T follicular helper cell (primary cell): ENCODE results near the gene ARMC12.
"Not testable (repeated sequence)": the region's sequence is repeated elsewhere in the genome, so short reads cannot be mapped to it uniquely, and the experiment has no call there.

Experiments
- DNase-seq: peaks from one replicate; pipeline ENCODE4 v3.0.0-alpha.2; 2020; ENCODE audit warnings: low read depth
- total RNA-seq, 2 experiments: gene quantifications; one replicate each; lab custom pipeline; 2026; lab: John Stamatoyannopoulos, UW

Gene ARMC12
- 0.13 to 0.84 reads per million in 2 experiments for total RNA-seq

- no peak for DNase-seq
These were observed at the start of gene ARMC12 for GRCh38 chr6:35736982-35737412. Gene ARMC12 (plus strand): TSS chr6:35737032. CDS start chr6:35737109, 77 bp downstream.

GRCh38 chr6:35687658-35688604 lies 48.9 kb upstream of the ARMC12 start:
- DNase-seq = peak; percentile 34

- peak; percentile 78 for DNase-seq
These were observed 48.1 kb upstream of the ARMC12 start, which contains the start of gene FKBP5 for GRCh38 chr6:35688605-35689322. Gene FKBP5 (minus strand): TSS chr6:35688915. CDS start chr6:35642824, 46,091 bp downstream.

DNA sequence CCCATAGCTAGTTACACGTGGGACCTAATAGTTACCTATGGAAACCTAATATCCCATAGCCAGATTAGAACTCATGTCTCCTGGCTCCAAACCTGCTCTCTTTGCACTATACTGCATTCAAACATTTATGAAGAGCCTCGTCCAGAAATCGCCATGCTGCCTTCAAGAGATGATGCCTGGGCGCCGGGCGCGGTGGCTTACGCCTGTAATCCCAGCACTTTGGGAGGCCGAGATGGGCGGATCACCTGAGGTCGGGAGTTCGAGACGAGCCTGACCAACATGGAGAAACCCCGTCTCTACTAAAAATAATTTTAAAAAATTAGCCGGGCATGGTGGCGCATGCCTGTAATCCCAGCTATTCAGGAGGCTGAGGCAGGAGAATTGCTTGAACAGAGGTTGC lies 46.8 kb upstream of the ARMC12 start:
- DNase-seq = not testable (repeated sequence)

DNA sequence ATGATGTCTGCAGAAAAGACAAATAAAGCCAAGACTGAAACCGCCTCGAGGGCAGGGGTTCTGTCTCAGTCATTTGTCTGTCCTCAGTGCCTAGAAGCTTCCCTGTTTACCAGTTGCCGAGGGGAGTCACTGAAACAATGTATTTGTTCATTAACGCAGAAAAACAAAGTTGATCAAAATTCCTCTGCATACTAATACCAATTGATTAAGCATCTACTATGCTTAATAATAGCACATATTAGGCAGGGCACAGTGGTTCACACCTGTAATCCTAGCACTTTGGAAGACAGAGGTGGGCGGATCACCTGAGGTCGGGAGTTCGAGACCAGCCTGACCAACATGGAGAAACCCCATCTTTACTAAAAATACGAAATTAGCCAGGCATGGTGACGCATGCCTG lies 46.3 kb upstream of the ARMC12 start:
- no peak for DNase-seq

DNA sequence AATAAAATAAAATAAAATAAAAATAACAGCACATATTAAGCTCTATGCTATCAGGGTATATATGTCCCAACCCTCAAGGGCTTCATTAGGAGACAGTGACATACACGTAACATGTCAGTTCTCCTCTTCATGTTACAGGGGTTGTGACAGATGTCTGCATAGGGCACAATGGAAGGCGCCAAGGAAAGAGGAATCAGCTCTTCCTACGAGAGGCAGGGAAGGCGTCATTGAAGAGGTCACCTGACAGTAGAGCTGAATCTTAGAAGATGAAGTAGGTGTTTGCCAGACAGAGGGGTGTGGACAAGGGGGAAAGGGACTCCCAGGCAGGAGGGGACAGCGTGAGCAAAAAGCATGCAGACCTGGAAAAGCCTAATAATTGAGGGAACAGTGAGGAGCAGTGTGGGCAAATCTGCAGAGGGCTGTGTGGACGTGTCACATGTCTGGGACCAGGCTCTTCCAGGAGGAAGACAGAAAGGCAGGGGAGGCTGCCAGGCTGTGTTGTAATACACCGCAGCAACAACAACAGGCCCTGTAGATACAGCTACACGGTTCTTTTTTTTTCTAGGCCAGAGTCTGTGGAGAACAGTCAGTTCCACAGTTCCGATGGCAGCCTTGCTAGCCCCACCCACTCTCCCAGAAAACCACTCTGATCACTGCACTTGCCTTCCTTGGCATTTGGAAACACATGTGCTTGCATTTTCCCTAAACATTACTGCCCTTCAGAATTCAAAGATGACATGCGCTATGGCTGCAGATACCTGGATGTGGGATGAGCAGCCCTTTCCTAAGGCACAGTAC lies 45.6 kb upstream of the ARMC12 start:
- DNase-seq = no peak

DNA sequence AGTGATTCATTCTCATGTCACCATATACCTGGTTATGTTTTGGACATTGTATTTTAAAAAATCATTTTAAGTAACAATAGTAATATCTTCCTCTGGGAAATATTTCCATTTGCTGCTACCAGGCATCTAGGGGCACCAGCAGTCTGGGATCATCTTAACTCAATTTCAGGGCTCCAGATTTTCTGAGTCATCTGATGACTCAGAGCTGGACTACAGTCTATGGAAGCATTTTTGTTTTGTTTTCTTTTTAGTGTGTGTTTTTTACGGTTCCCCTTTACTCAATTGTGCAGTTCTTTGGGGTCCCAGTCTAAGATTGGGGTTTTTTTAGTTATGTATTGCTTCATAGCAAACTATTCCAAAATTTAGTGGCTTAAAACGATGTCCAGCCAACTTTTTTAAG lies 42.4 kb upstream of the ARMC12 start:
- DNase-seq = no peak

DNA sequence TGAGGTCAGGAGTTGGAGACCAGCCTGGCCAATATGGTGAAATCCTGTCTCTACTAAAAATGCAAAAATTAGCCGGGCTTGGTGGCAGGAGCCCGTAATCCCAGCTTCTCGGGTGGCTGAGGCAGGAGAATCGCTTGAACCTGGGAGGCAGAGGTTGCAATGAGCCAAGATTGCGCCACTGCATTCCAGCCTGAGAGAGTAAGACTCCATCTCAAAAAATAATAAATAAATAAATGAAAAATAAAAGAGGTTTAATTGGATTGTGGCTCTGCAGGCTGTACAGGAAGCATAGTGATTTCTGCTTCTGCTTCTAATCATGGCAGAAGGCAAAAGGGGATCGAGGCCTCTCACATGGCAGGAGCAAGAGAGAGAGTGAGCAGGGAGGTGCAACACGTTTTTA lies 38.4 kb upstream of the ARMC12 start:
- DNase-seq = not testable (repeated sequence)

- no peak for DNase-seq
These were observed 38.0 kb upstream of the ARMC12 start for GRCh38 chr6:35698858-35699257.

GRCh38 chr6:35703554-35703953 lies 33.3 kb upstream of the ARMC12 start:
- no peak for DNase-seq

DNA sequence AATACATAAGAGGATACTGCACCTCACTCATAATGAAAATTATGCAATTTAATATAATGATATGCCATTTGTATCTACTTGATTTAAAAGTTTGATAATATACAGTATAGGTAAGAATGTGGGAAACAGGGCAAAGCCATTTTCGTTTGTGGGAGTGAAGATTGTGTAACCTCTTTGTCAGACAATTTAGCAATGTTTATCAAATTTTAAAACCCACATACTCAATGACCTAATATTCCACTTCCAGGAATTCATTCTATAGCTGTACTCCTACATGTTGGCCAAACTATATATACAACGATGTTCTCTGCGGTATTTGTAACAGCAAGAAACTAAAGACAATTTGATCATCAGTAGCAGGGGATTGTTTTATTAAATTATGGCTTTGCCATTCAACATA lies 30.4 kb upstream of the ARMC12 start:
- no peak for DNase-seq

- DNase-seq = no peak
These were observed 29.0 kb upstream of the ARMC12 start for GRCh38 chr6:35707714-35708407.

DNA sequence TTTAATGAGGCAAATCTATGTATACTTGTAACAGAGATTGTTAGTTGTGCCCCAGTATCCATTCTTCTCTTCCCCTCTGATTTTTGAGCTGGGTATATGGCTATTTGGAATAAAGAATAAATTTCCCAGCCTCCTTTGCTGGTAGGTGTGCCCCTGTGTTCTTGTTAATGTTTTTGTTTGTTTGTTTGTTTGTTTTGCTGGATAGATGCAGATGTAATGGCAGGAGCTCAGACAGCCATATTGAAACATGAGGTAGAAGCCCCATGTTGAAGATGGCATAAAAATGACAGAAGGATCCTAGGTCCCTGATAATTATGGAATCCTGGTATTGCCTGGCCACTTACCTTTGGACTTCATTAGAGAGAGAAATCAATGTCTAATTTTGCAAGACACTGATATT lies 28.2 kb upstream of the ARMC12 start:
- DNase-seq = no peak

- DNase-seq = no peak
These were observed 26.5 kb upstream of the ARMC12 start for GRCh38 chr6:35710241-35710847.

DNA sequence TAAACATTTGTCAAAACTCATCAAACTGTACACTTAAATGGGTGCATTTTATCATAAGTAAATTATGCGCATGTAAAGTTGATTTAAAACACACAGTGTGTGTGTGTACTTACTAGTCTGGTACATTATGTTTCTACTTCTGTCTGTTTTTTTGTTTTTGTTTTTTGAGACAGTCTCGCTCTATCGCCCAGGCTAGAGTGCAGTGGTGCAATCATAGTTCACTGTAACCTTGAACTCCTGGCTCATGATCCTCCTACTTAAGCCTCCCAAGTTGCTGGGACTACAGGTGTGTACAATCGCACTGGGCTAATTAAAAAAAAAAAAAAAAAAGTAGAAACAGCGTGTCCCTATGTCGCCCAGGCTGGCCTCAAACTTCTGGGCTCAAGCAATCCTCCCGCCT lies 25.1 kb upstream of the ARMC12 start:
- DNase-seq = no peak

- no peak for DNase-seq
These were observed 23.6 kb upstream of the ARMC12 start for GRCh38 chr6:35713006-35713767.

DNA sequence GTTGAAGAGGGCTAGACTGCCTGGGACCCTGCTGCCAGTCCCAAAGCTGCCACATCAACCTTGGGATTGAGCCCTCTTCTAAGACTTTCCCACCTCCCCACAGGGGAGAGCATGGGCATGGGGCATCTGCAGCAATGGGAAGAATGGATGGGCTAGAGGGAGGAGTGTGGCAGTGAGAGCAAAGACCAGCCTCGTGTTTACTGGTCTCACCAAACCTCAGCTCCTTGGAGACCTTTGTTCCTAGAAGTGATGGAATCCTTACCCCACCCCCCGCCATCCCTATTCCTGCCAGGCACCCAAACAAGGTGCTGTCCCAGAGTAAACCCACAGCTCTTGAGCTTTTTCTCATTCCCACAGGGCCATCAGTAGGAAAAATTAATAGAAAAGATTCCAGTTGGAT lies 20.0 kb upstream of the ARMC12 start:
- DNase-seq = no peak

GRCh38 chr6:35717449-35718374 lies 19.1 kb upstream of the ARMC12 start:
- no peak for DNase-seq

DNA sequence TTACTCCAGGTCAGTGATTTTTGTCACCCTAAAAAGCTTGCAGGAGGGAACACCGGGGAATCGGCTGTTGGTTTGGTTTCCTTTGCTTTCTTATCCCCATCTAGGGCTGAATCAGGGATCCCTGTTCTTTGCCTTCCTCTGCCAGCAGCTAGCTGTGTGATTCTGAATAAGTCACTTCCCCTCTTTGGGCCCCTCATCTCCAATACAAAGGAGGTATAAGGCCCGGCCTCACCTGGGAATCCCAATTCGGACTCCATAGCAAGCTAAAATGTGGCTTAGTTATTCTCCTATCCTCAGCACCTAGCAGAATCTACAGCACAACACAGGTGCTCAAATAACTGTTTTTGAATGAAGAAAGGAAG lies 18.5 kb upstream of the ARMC12 start:
- DNase-seq = no peak
